ENCODE data around the gene SLC4A2. TPM values are rescaled to one million over a fixed set of nuclear protein-coding genes. Genes with fewer than 3 reads are reported as not detected.
"Not testable (repeated sequence)": the region's sequence is repeated elsewhere in the genome, so short reads cannot be mapped to it uniquely, and the experiment has no call there.

The SLC4A2 gene
- polyA plus RNA-seq (2013, experiment 1 of 2; ENCODE audit: insufficient read length), result 153 TPM
- 143 TPM for polyA plus RNA-seq (2013, experiment 2 of 2; ENCODE audit: insufficient read length)

- DNase-seq, result peak; percentile 83
These were observed at the start of gene SLC4A2 for GRCh38 chr7:151059367-151060112. SLC4A2 (plus strand) TSS chr7:151059589; CDS start chr7:151061988, 2,399 bp downstream.

- DNase-seq, result no peak
These were observed 49.4 kb upstream of the SLC4A2 start for GRCh38 chr7:151010037-151010306.

DNA sequence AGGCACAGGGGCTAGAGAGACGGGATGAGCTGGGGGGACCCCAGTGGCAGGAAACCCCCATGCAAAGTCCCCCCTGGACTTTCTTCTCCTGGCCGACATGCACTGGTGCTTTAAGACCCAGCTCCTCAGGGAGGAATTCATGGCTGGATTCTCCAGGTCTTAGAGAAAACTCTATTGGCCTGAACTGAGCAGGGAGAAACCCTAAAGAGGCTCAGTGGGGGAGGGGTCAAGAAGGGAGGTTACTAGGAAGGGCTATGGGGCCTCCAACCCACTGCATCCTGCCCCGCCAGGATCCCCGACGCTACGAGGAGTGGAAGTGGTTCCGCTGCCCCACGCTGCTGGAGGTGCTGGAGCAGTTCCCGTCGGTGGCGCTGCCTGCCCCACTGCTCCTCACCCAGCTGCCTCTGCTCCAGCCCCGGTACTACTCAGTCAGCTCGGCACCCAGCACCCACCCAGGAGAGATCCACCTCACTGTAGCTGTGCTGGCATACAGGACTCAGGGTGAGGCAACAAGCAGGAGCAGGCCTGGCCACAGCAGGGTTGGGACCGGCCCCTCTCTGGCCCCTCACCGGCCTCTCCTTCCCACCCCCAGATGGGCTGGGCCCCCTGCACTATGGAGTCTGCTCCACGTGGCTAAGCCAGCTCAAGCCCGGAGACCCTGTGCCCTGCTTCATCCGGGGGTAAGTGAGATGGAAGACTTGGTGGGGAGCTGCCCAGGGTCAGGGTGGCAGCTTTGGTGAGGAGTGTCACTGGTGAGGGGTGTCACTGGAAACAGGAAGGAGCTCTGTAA lies 48.9 kb upstream of the SLC4A2 start:
- peak; percentile 62 for DNase-seq

GRCh38 chr7:151011097-151011409 lies 48.3 kb upstream of the SLC4A2 start:
- DNase-seq, result no peak

GRCh38 chr7:151011616-151012015 lies 47.8 kb upstream of the SLC4A2 start:
- not testable (repeated sequence) for DNase-seq

GRCh38 chr7:151012031-151012692 lies 47.2 kb upstream of the SLC4A2 start:
- DNase-seq, result no peak

DNA sequence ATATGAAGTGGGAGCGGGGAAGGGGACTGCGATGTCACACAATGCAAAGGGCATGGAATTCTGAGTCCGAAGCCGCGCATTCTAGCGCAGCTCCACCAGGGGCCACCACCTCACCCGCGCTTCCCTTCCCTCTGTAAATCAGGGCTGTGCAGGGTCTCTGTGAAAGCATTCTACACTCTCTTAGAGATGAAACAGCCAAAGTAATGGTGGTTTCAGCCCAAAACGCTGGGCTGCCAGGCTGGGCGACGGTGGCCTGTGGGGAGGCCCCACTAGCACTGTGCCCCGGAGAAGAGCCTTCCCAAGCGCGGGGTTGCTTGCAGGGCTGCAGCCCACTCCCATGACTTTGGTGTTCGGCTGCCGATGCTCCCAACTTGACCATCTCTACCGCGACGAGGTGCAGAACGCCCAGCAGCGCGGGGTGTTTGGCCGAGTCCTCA lies 46.5 kb upstream of the SLC4A2 start:
- DNase-seq, result peak; percentile 53

GRCh38 chr7:151013356-151013732 lies 46.0 kb upstream of the SLC4A2 start:
- no peak for DNase-seq

DNA sequence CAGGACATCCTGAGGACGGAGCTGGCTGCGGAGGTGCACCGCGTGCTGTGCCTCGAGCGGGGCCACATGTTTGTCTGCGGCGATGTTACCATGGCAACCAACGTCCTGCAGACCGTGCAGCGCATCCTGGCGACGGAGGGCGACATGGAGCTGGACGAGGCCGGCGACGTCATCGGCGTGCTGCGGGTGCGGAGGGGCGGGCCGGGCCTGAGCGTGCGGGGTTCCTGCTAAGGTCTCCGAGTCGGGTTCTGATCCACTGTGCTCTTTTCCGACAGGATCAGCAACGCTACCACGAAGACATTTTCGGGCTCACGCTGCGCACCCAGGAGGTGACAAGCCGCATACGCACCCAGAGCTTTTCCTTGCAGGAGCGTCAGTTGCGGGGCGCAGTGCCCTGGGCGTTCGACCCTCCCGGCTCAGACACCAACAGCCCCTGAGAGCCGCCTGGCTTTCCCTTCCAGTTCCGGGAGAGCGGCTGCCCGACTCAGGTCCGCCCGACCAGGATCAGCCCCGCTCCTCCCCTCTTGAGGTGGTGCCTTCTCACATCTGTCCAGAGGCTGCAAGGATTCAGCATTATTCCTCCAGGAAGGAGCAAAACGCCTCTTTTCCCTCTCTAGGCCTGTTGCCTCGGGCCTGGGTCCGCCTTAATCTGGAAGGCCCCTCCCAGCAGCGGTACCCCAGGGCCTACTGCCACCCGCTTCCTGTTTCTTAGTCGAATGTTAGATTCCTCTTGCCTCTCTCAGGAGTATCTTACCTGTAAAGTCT lies 45.5 kb upstream of the SLC4A2 start:
- DNase-seq, result peak; percentile 77

GRCh38 chr7:151014950-151015349 lies 44.4 kb upstream of the SLC4A2 start:
- DNase-seq, result no peak

DNA sequence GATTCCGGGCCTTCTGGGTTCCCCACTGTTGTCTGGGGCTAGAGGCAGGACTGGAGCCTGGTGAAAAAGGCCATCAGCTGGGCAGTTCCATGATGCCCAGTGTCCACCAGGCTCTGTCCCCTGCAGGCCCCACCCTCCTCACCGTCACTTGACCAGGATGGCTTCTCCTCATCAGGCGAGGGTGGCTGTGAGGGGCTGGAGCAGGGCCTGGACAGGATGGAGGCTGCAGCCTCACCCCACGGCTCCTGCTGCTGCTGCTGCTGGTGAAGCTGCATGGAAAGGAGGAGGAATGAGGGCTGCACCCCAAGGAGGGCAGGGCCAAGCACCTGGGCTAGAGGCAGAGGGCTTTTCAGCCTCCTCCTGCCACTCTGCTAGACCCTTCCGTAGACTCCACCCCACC lies 43.4 kb upstream of the SLC4A2 start:
- DNase-seq, result no peak

DNA sequence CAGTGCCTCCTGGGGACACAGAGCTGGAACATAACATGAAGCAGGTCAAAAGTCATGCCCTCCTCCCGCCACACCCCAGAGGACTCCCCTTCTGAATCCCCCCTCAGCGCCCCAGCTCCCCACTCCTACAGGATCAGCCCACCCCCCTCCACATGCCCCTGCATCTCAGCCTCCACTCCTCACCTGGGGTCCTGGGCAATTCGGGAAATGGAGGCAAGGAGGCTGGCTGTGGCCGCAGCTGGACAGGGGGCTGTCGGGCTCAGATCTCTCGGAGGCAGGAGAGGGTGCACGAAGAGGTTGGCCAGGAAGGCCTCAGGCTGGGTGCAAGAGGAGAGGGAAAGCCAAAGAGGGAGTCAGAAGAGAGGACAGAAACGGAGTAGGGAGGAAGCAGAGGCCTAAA lies 42.9 kb upstream of the SLC4A2 start:
- DNase-seq, result no peak

DNA sequence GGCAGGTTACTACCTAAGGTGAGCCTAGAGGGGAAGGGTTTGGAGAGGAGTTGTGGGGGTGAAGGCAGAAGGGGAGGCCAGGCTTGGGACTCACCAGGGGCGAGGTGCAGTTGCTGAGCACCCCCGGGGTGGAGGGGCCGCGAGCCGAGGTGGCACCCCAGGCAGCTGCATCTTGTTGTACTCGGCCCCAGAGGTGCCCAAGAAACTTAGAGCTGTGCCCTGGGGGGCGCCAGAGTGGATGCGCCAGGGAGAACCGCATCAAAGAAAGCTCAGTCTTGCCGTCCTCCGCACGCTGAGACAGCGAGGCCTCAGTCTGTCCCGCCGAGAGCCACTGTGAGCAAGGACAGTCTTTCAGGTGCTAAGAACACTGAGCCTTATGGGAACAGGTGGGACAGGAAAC lies 42.4 kb upstream of the SLC4A2 start:
- no peak for DNase-seq

GRCh38 chr7:151017370-151017952 lies 41.9 kb upstream of the SLC4A2 start:
- DNase-seq, result no peak

- DNase-seq, result peak; percentile 56
These were observed 41.4 kb upstream of the SLC4A2 start for GRCh38 chr7:151017953-151018420.

DNA sequence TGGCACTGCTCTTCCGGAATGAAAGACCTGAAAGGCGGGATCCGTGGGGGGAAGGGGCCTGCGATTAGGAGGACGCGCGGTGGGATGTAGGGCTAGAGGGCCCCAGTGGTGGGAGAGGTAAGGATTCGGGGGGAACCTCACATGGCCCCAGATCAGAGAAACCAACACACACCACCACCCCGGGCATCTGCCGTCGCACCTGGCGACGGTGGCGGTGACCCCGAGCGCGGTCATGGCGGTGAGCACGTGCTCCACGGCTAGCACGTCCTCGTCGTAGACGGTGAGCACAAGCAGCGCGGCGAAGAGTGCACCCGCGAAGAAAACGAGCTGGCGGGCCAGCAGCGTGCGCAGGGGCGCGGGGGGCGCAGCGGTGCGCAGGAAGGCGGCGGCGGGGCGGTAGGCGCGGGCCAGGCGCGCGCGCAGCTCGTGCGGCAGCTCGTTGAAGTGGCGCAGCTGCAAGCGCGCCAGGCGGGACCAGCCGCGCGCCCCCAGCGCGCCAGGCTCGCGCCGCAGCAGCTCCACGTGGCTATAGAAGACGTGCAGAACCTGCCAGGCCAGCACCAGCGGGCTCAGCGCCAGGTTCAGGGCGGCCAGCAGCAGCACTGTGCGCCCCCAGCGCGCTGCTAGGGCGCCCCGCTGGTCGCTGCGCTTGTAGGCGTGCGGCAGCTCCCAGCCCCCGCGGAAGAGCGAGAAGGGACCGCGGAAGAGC lies 40.8 kb upstream of the SLC4A2 start:
- DNase-seq, result peak; percentile 56

GRCh38 chr7:151019130-151019447 lies 40.3 kb upstream of the SLC4A2 start:
- DNase-seq, result no peak

DNA sequence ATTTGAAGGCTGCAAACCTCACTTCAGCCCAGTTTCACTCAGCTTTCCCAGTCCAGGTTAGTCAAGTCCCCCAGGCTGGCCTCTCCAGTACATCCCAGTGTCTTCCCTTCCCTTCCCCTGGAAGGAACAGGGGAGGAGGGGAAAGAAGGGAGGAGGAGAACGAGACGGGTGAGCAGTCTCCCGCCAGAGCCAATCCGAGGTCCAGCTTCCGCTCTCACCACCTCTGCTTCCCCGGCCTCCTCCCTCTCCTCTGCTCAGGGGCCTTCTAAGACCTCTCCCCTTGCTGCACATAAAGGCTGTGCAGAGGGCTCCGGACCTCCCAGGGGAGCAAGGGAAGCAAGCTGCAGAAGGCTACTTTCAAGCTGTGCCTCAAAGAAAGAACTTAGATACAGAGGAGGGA lies 39.2 kb upstream of the SLC4A2 start:
- no peak for DNase-seq

- DNase-seq, result no peak
These were observed 36.2 kb upstream of the SLC4A2 start for GRCh38 chr7:151023232-151023631.

DNA sequence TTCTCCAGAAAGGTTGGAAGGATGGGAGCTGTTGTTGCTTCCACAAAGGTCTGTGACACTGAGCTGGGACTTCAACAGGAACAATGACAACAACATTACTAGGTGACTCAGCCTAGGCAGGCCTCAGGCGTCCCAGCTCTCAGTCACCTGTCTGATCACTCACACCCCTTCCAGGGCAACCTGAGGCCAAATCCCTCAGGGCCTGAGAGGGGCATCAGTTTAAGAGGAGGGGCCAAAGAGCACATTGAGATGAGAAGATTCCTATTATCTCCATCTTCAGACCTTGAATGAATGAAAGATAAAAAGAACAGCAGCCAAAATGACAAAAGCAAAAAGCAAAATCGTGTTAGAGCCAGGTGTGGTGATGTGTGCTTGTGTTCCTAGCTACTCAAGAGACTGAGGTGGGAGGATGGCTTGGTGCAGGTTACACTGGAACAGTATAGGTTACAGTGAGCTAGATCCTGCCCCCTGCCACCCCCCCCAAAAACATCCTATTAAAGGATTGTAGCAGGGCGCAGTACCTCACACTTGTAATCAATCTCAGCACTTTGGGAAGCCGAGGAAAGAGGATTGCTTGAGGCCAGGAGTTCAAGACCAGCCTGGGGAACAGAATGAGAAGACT lies 34.8 kb upstream of the SLC4A2 start, which contains the start of gene ATG9B:
TSS of gene ATG9B (minus strand) at position 60 of the 622 bp plus-strand sequence. CDS start 71 bp downstream, outside the sequence.
- DNase-seq, result no peak
